Activated B cell treated with CpG ODN at 0.5 μM for 24 hours (primary cell): ENCODE measurements around the gene MUC12. TPM values are rescaled to one million over a fixed set of nuclear protein-coding genes. Genes with fewer than 3 reads are reported as not detected.

Experiments
- ATAC-seq: fragments of 200-7000 bp; cut with Tn5 transposase; one replicate; pipeline ENCODE4 v1.10.0; 2021; ENCODE audit warnings: low read depth, mild to moderate bottlenecking, moderate library complexity
- CTCF ChIA-PET: fragments of 350-600 bp; sonication (Branson Sonifier 250); formaldehyde crosslinking; loops from one replicate; lab custom pipeline; 2021; ENCODE audit warnings: antibody characterized with exemption; lab: Charles Lee
- POLR2A ChIA-PET: fragments of 350-600 bp; sonication (Branson Sonifier 250); formaldehyde crosslinking; loops from one replicate; lab custom pipeline; 2021; ENCODE audit warnings: antibody characterized with exemption; lab: Charles Lee
- DNase-seq: peaks from one replicate; pipeline ENCODE4 v3.0.0; 2022
- H3K27ac Mint-ChIP-seq: one replicate; pipeline ENCODE4 v1.8.0; 2020; ENCODE audit warnings: mixed read lengths
- H3K27me3 Mint-ChIP-seq: one replicate; pipeline ENCODE4 v1.8.0; 2021; ENCODE audit warnings: mixed read lengths
- H3K36me3 Mint-ChIP-seq: one replicate; pipeline ENCODE4 v1.8.0; 2021; ENCODE audit warnings: low read depth, mixed read lengths
- H3K4me1 Mint-ChIP-seq: one replicate; pipeline ENCODE4 v1.8.0; 2021; ENCODE audit warnings: mixed read lengths
- H3K4me3 Mint-ChIP-seq: one replicate; pipeline ENCODE4 v1.8.0; 2020; ENCODE audit warnings: mild to moderate bottlenecking, mixed read lengths
- H3K9me3 Mint-ChIP-seq: one replicate; pipeline ENCODE4 v1.8.0; 2020; ENCODE audit warnings: mixed read lengths
- CTCF ChIP-seq: fragments of 200-600 bp; IDR thresholded peaks from one replicate; pipeline ENCODE4 v1.8.0; 2022; ENCODE audit warnings: antibody characterized with exemption, mild to moderate bottlenecking
- intact Hi-C: fragments of 100-400 bp; cut with micrococcal nuclease; formaldehyde crosslinking; loops from one replicate; pipeline ENCODE4 v1.15.1; 2024
- total RNA-seq: library from RNA; stranded (reverse); gene quantifications from 2 replicates; pipeline ENCODE4 v1.2.3, GENCODE V29; 2022

The MUC12 gene
- total RNA-seq, 1 donor from 2014 or later = not detected

GRCh38 chr7:100963874-100964273 is 5.5 kb upstream of the MUC12 start:
- no peak for TF ChIP-seq CTCF
- H3K9me3 Mint-ChIP-seq = no peaks in the 10 kb centered on the region
- ChIA-PET CTCF (no interaction called here), POLR2A (no interaction called here)
- DNase-seq (no peak), ATAC-seq (no peak)
- H3K4me1 Mint-ChIP-seq = peaks cover 17% of the 10 kb centered on the region
- H3K27ac Mint-ChIP-seq = no peak overlapping the region
- intact Hi-C loops = no loop called here
- H3K36me3 Mint-ChIP-seq = no peaks in the 10 kb centered on the region
- no peak overlapping the region for H3K4me3 Mint-ChIP-seq
- H3K27me3 Mint-ChIP-seq = peaks cover 49% of the 10 kb centered on the region

- H3K27ac Mint-ChIP-seq = no peak overlapping the region
- POLR2A ChIA-PET = no interaction called here
- H3K9me3 Mint-ChIP-seq = no peaks in the 10 kb centered on the region
- no peak for DNase-seq
- H3K36me3 Mint-ChIP-seq = no peaks in the 10 kb centered on the region
- ATAC-seq = no peak
- H3K4me1 Mint-ChIP-seq = peaks cover 17% of the 10 kb centered on the region
- no peak for TF ChIP-seq CTCF
- CTCF ChIA-PET = no interaction called here
- peaks cover 56% of the 10 kb centered on the region for H3K27me3 Mint-ChIP-seq
- H3K4me3 Mint-ChIP-seq = no peak overlapping the region
- intact Hi-C loops = no loop called here
These were observed 4.7 kb upstream of the MUC12 start for GRCh38 chr7:100964630-100965029.

GRCh38 chr7:100965045-100965722 is 4.2 kb upstream of the MUC12 start:
- H3K27ac Mint-ChIP-seq = no peak overlapping the region
- H3K27me3 Mint-ChIP-seq = peaks cover 59% of the 10 kb centered on the region
- CTCF ChIA-PET = no interaction called here
- H3K4me1 Mint-ChIP-seq = peaks cover 17% of the 10 kb centered on the region
- no peaks in the 10 kb centered on the region for H3K36me3 Mint-ChIP-seq
- DNase-seq = no peak
- no peak for TF ChIP-seq CTCF
- ATAC-seq = no peak
- peak overlapping the region; percentile 68 for H3K4me3 Mint-ChIP-seq
- POLR2A ChIA-PET = no interaction called here
- no peaks in the 10 kb centered on the region for H3K9me3 Mint-ChIP-seq
- intact Hi-C loops = no loop called here

GRCh38 chr7:100965723-100966541 is 3.4 kb upstream of the MUC12 start:
- H3K9me3 Mint-ChIP-seq = no peaks in the 10 kb centered on the region
- peak; percentile 53 for DNase-seq
- POLR2A ChIA-PET = no interaction called here
- no peak overlapping the region for H3K27ac Mint-ChIP-seq
- TF ChIP-seq CTCF = no peak
- H3K4me1 Mint-ChIP-seq = peaks cover 17% of the 10 kb centered on the region
- intact Hi-C loops = loop anchor here (1.0 kb wide), 2 partner anchors 93 to 172 kb away; no protein-coding TSS in a partner anchor
- peak overlapping the region; percentile 68 for H3K4me3 Mint-ChIP-seq
- CTCF ChIA-PET = no interaction called here
- H3K27me3 Mint-ChIP-seq = peaks cover 59% of the 10 kb centered on the region
- peak; percentile 64 for ATAC-seq
- H3K36me3 Mint-ChIP-seq = no peaks in the 10 kb centered on the region

- no peak for TF ChIP-seq CTCF
- ChIA-PET POLR2A (no interaction called here), CTCF (no interaction called here)
- Mint-ChIP-seq H3K27ac (no peak overlapping the region), H3K9me3 (no peaks in the 10 kb centered on the region), H3K4me1 (peaks cover 17% of the 10 kb centered on the region), H3K36me3 (no peaks in the 10 kb centered on the region), H3K4me3 (peak overlapping the region; percentile 66), H3K27me3 (peaks cover 66% of the 10 kb centered on the region)
- ATAC-seq (no peak), DNase-seq (peak; percentile 27)
- intact Hi-C loops = loop anchor here (1.0 kb wide), 2 partner anchors 93 to 172 kb away; no protein-coding TSS in a partner anchor
These were observed 2.6 kb upstream of the MUC12 start for GRCh38 chr7:100966542-100967291.
